Gastrocnemius medialis (tissue), 4 donors: Measurements from ENCODE around the gene ALG11. TPM values are rescaled to one million over a fixed set of nuclear protein-coding genes. Genes with fewer than 3 reads are reported as not detected.
A peak's percentile ranks its signal among the peaks of the same experiment; 100 is the strongest.

Experiments used
- ATAC-seq, 2 donors: fragments of 150-250 bp; one replicate each; pipeline ENCODE4 v1.9.1; 2016
- DNase-seq, 2 donors: peaks; one replicate each; pipeline ENCODE4 v3.0.0-alpha.2; 2019
- H3K27ac ChIP-seq, 4 donors: fragments of 200-600 bp; sonication (generic); 1 replicate in 1 of 4; 2 replicates in 3 of 4; pipeline ENCODE4 v1.5.1; 2016 to 2018; ENCODE audit warnings: mild to moderate bottlenecking in 2 of 4, moderate library complexity in 1 of 4
- H3K27me3 ChIP-seq, 3 donors: fragments of 200-600 bp; sonication (generic) in 2 of 3; 1 replicate in 1 of 3; 2 replicates in 2 of 3; pipeline versions ENCODE4 v1.5.1 to v1.6.0; 2016 to 2019; ENCODE audit warnings: mild to moderate bottlenecking in 1 of 3, moderate library complexity in 1 of 3
- H3K36me3 ChIP-seq, 2 donors: fragments of 200-600 bp; sonication (generic) in 1 of 2; one replicate each; pipeline ENCODE4 v1.5.1; 2017 to 2018
- H3K4me1 ChIP-seq, 2 donors: fragments of 200-600 bp; sonication (generic) in 1 of 2; one replicate each; pipeline ENCODE4 v1.5.1; 2016 to 2017; ENCODE audit warnings: mild to moderate bottlenecking in 2 of 2
- H3K4me3 ChIP-seq, 4 donors: fragments of 200-600 bp; sonication (generic) in 3 of 4; 1 replicate in 1 of 4; 2 replicates in 3 of 4; pipeline ENCODE4 v1.5.1; 2016 to 2019; ENCODE audit warnings: mild to moderate bottlenecking in 2 of 4
- H3K9me3 ChIP-seq, 3 donors: fragments of 200-600 bp; sonication (generic) in 2 of 3; 1 replicate in 1 of 3; 2 replicates in 2 of 3; pipeline ENCODE4 v1.5.1; 2016 to 2019
- CTCF ChIP-seq, 5 experiments: fragments of 450-650 bp in 3 of 5; fragments of 200-600 bp in 2 of 5; sonication (generic) in 2 of 5; IDR thresholded peaks in 4 of 5; conservative IDR thresholded peaks in 1 of 5; 1 replicate in 4 of 5; 2 replicates in 1 of 5; pipeline ENCODE4 v1.5.1; 2016 to 2019; ENCODE audit warnings: antibody characterized with exemption in 5 of 5, mild to moderate bottlenecking in 3 of 5, moderate library complexity in 3 of 5
- POLR2A ChIP-seq, 2 donors: fragments of 450-650 bp; IDR thresholded peaks; one replicate each; pipeline ENCODE4 v1.6.1; 2017; ENCODE audit warnings: antibody characterized with exemption in 2 of 2, mild to moderate bottlenecking in 2 of 2, moderate library complexity in 2 of 2
- in situ Hi-C, 4 donors: fragments of 200-750 bp; cut with MboI; loops; one replicate each; pipeline versions ENCODE4 v1.15.0 to v1.8.0; 2017; ENCODE audit warnings: low sequenced_read_pairs in 4 of 4
- intact Hi-C: fragments of 100-400 bp; cut with DNase I; formaldehyde crosslinking; loops from one replicate; pipeline ENCODE4 v1.15.1; 2023; ENCODE audit warnings: low total_unique reads
- total RNA-seq, 4 donors: library from RNA; depleted of rRNA; stranded (reverse); fragments of >200 nt; gene quantifications; one replicate each; pipeline versions ENCODE4 v1.1.0 to v1.2.3, GENCODE V29; 2016

ALG11 gene
- total RNA-seq, 4 donors from 2014 or later: 8.9 to 14.2 (median 10.1) TPM

GRCh38 chr13:52009946-52010345 is 2.3 kb upstream of the ALG11 start:
- H3K27me3 ChIP-seq: no peaks in the 10 kb centered on the region
- no peak overlapping the region for H3K27ac ChIP-seq
- DNase-seq (no peak), ATAC-seq (no peak)
- H3K36me3 ChIP-seq: no peaks in the 10 kb centered on the region
- H3K9me3 ChIP-seq: no peaks in the 10 kb centered on the region
- intact Hi-C loops: loop anchor here (5.0 to 10.0 kb wide), 4 partner anchors 198 to 645 kb away; partner anchors contain the start of genes INTS6, SUGT1 and VPS36
- peaks cover 24 to 25% of the 10 kb centered on the region in 2 donors for H3K4me1 ChIP-seq
- in situ Hi-C loops: loop anchor here (10.0 to 25.0 kb wide), 5 partner anchors 115 to 452 kb away; partner anchors contain the start of genes CKAP2 (in 2 of the 4), VPS36 (in 2 of the 4), DHRS12 (in 1 of the 4) and NEK5 (in 1 of the 4)
- H3K4me3 ChIP-seq: no peak overlapping the region
- TF ChIP-seq POLR2A (IDR thresholded peaks at IDR 0.05) (no peak), CTCF (IDR thresholded peaks at IDR 0.05 in 4 of 5, conservative IDR thresholded peaks at IDR 0.05 in 1 of 5) (no peak)

DNA sequence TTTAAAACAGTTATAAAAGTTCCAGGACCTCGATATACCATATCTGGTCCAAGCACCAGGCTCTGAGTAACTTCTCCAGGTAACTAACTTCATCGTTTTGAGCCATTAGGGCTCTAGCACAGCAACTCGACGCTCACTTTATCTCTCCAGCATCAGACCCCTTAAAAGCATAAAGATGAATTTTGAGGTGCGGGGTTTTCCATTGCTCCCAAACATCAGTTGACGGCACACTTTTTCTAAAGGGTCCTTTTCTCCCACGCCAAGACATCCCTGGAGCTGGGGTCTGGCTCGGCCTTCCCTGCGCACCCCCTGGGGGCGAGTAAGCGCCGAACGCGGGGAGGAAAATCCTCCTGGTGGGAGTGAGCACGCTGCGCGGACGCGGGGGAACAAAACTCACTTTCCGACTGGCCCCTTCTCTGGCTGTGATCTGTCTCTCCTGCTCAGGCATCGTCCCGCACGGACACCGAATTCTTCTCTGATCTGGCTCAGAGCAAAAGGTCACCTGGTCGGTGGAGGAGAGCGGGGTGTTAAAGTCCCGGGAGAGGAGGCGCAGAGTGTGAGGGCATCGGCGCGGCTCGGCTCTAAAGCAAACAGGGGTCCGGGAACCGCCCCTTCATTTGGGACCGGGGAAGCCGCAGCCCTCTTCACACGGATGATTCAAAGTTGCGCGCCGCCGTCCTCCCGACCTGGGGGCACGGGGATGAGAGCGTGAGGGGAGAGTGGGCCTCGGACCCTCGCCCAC is 1.1 kb upstream of the ALG11 start, which contains the start of gene ATP7B:
Gene ATP7B (minus strand): TSS at position 561 of the 742 bp plus-strand sequence. CDS start 113 bp downstream, at position 448.
- in situ Hi-C loops: loop anchor here (25.0 kb wide), 3 partner anchors 199 to 451 kb away; partner anchors contain the start of genes CKAP2 (in 2 of the 4), VPS36 (in 2 of the 4) and DHRS12 (in 1 of the 4)
- Histone ChIP-seq H3K4me1 (peaks cover 24 to 25% of the 10 kb centered on the region in 2 donors), H3K36me3 (no peaks in the 10 kb centered on the region), H3K4me3 (peak within 1 kb of the TSS; percentile 84 to 92 (median 88)), H3K9me3 (no peaks in the 10 kb centered on the region), H3K27ac (peak within 1 kb of the TSS; percentile 83 to 90 (median 86)), H3K27me3 (no peaks in the 10 kb centered on the region)
- intact Hi-C loops: loop anchor here (5.0 to 10.0 kb wide), 4 partner anchors 199 to 644 kb away; partner anchors contain the start of genes INTS6, SUGT1 and VPS36
- peak; percentile 2 to 15 for ATAC-seq
- TF ChIP-seq CTCF (IDR thresholded peaks at IDR 0.05 in 4 of 5, conservative IDR thresholded peaks at IDR 0.05 in 1 of 5): no peak
- no peak for TF ChIP-seq POLR2A (IDR thresholded peaks at IDR 0.05)
- no peak for DNase-seq

DNA sequence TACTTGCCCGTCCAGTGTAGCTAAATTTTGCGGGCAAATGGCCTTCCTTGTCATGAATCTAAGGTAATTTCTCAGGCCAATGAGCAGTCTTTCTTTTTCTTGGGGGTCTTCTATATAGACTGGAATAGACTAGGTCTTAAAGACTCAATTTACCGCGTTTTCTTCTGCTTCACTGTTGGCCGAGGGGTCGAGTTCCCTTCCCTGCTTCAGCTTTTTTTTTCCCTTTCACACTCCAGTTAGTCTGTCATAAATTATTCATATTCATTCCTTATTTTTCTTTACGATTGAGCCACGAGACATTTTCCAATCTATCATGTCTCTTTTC is 276 bp downstream of the ALG11 start:
- peaks cover 0 to under 1% of the 10 kb centered on the region in 2 donors for H3K36me3 ChIP-seq
- peaks cover 24 to 25% of the 10 kb centered on the region in 2 donors for H3K4me1 ChIP-seq
- H3K27ac ChIP-seq: peak overlapping the region; percentile 83 to 90 (median 86)
- H3K9me3 ChIP-seq: no peaks in the 10 kb centered on the region
- no peak for DNase-seq
- no peak for TF ChIP-seq POLR2A (IDR thresholded peaks at IDR 0.05)
- no peak for TF ChIP-seq CTCF (IDR thresholded peaks at IDR 0.05 in 4 of 5, conservative IDR thresholded peaks at IDR 0.05 in 1 of 5)
- H3K4me3 ChIP-seq: peak overlapping the region; percentile 84 to 92 (median 88)
- no peak for ATAC-seq
- intact Hi-C loops (loop anchor here (2.0 to 10.0 kb wide), 5 partner anchors 182 to 642 kb away; partner anchors contain the start of genes INTS6, SUGT1 and VPS36), in situ Hi-C loops (loop anchor here (25.0 kb wide), 3 partner anchors 200 to 450 kb away; partner anchors contain the start of genes CKAP2 (in 2 of the 4), VPS36 (in 2 of the 4) and DHRS12 (in 1 of the 4))
- no peaks in the 10 kb centered on the region for H3K27me3 ChIP-seq

DNA sequence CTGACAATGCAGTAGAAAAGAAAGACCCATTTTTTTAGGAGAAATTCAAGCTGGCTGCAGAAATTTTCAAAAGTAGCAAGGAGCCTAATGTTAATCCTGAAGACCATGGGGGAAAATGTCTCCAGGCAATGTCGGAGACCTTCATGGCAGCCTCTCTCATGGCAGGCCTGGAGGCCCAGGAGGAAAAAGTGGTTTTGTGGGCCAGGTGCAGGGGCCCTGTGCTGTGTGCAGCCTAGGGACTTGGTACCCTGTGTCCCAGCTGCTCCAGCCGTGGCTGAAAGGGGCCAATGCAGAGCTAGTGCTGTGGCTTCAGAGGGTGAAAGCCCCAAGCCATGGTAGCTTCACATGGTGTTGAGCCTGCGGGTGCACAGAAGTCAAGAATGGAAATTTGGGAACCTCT is 4.1 kb downstream of the ALG11 start:
- H3K27me3 ChIP-seq: no peaks in the 10 kb centered on the region
- ATAC-seq: no peak
- H3K36me3 ChIP-seq: peaks cover 0 to 27% of the 10 kb centered on the region in 2 donors
- peaks cover 10 to 13% of the 10 kb centered on the region in 2 donors for H3K4me1 ChIP-seq
- H3K4me3 ChIP-seq: no peak overlapping the region
- intact Hi-C loops (loop anchor here (10.0 kb wide), 1 partner anchor 639 kb away; the partner anchor contains the start of gene SUGT1), in situ Hi-C loops (loop anchor here (25.0 kb wide), 3 partner anchors 204 to 446 kb away; partner anchors contain the start of genes CKAP2 (in 2 of the 4), VPS36 (in 2 of the 4) and DHRS12 (in 1 of the 4))
- no peak for DNase-seq
- TF ChIP-seq POLR2A (IDR thresholded peaks at IDR 0.05) (no peak), CTCF (IDR thresholded peaks at IDR 0.05 in 4 of 5, conservative IDR thresholded peaks at IDR 0.05 in 1 of 5) (no peak)
- no peak overlapping the region for H3K27ac ChIP-seq
- H3K9me3 ChIP-seq: no peaks in the 10 kb centered on the region
